Large intestine (tissue), 3 donors: ENCODE data around the gene UGT1A10. TPM values are rescaled to one million over a fixed set of nuclear protein-coding genes. Genes with fewer than 3 reads are reported as not detected.
"Not testable (repeated sequence)": the region's sequence is repeated elsewhere in the genome, so short reads cannot be mapped to it uniquely, and the experiment has no call there.

Experiments used
- DNase-seq, 2 donors: peaks; one replicate each; pipeline versions ENCODE4 v3.0.0 to v3.0.0-alpha.2; 2013
- H3K27ac ChIP-seq: one replicate; pipeline ENCODE4 v1.5.1; 2013; ENCODE audit warnings: low read length
- H3K27me3 ChIP-seq: 2 replicates; pipeline ENCODE4 v1.6.1; 2013; ENCODE audit warnings: low read length; ENCODE audit not compliant: control insufficient read depth, insufficient read depth
- H3K36me3 ChIP-seq: 2 replicates; pipeline ENCODE4 v1.6.1; 2013; ENCODE audit warnings: low read length; ENCODE audit not compliant: control insufficient read depth, insufficient read depth
- H3K4me1 ChIP-seq: one replicate; pipeline ENCODE4 v1.6.1; 2013; ENCODE audit warnings: low read length; ENCODE audit not compliant: control insufficient read depth, insufficient read depth
- H3K4me3 ChIP-seq: one replicate; pipeline ENCODE4 v1.5.1; 2013; ENCODE audit warnings: low read length
- H3K9me3 ChIP-seq: one replicate; pipeline ENCODE4 v1.6.1; 2013; ENCODE audit warnings: mild to moderate bottlenecking, low read depth, low read length, moderate library complexity; ENCODE audit not compliant: control insufficient read depth
- WGBS: methylation state at CpG from one replicate; pipeline ENCODE4 v1.1.5; 2013; ENCODE audit warnings: low lambda C conversion rate; ENCODE audit not compliant: insufficient coverage; 5-methylcytosine and 5-hydroxymethylcytosine counted together
- polyA plus RNA-seq: library from polyadenylated mRNA; unstranded; fragments of 120-200 nt; gene quantifications from one replicate; pipeline ENCODE4 v1.2.1, GENCODE V29; 2013

UGT1A10 gene
- polyA plus RNA-seq, 1 donor = 0.06 TPM

- H3K36me3 ChIP-seq = no peaks in the 10 kb centered on the region
- H3K4me1 ChIP-seq = no peaks in the 10 kb centered on the region
- no CpG with 5 or more reads among the region's 4 CpGs for WGBS
- no peaks in the 10 kb centered on the region for H3K9me3 ChIP-seq
- H3K4me3 ChIP-seq = no peak overlapping the region
- no peak overlapping the region for H3K27ac ChIP-seq
- H3K27me3 ChIP-seq = no peaks in the 10 kb centered on the region
- DNase-seq = no peak
Measured at GRCh38 chr2:233690444-233690843, 54.2 kb downstream of the UGT1A10 start.

GRCh38 chr2:233691443-233692433 lies 55.5 kb downstream of the UGT1A10 start:
- Histone ChIP-seq H3K36me3 (no peaks in the 10 kb centered on the region), H3K27ac (no peak overlapping the region)
- no peak for DNase-seq

GRCh38 chr2:233692648-233693047 lies 56.4 kb downstream of the UGT1A10 start, which contains the start of gene UGT1A6:
Gene UGT1A6, plus strand, starts transcription at chr2:233692890. Its CDS starts 115 bp downstream, at chr2:233693005.
- no peak for DNase-seq
- H3K9me3 ChIP-seq = no peaks in the 10 kb centered on the region
- H3K27ac ChIP-seq = no peak within 1 kb of the TSS
- no peaks in the 10 kb centered on the region for H3K27me3 ChIP-seq
- no peak within 1 kb of the TSS for H3K4me3 ChIP-seq
- H3K36me3 ChIP-seq = no peaks in the 10 kb centered on the region
- no peaks in the 10 kb centered on the region for H3K4me1 ChIP-seq
- WGBS = 20% methylated on average over 1 of the region's 4 CpGs

More at GRCh38 chr2:233691443-233692433, 55.5 kb downstream of the UGT1A10 start:
- 83% methylated on average over 2 of the region's 11 CpGs for WGBS
- H3K9me3 ChIP-seq = no peaks in the 10 kb centered on the region
- H3K4me3 ChIP-seq = no peak overlapping the region
- H3K4me1 ChIP-seq = no peaks in the 10 kb centered on the region
- no peaks in the 10 kb centered on the region for H3K27me3 ChIP-seq

- WGBS = no CpG with 5 or more reads among the region's 6 CpGs
- H3K27ac ChIP-seq = no peak overlapping the region
Measured at GRCh38 chr2:233693963-233694362, 57.7 kb downstream of the UGT1A10 start.

GRCh38 chr2:233698740-233699139 lies 62.5 kb downstream of the UGT1A10 start:
- WGBS = no CpG with 5 or more reads among the region's 4 CpGs
- H3K36me3 ChIP-seq = no peaks in the 10 kb centered on the region
- no peak overlapping the region for H3K27ac ChIP-seq
- H3K4me3 ChIP-seq = no peak overlapping the region
- H3K27me3 ChIP-seq = no peaks in the 10 kb centered on the region
- H3K4me1 ChIP-seq = no peaks in the 10 kb centered on the region
- H3K9me3 ChIP-seq = no peaks in the 10 kb centered on the region
- DNase-seq = no peak

More at GRCh38 chr2:233693963-233694362, 57.7 kb downstream of the UGT1A10 start:
- no peak for DNase-seq
- Histone ChIP-seq H3K36me3 (no peaks in the 10 kb centered on the region), H3K9me3 (no peaks in the 10 kb centered on the region), H3K4me1 (no peaks in the 10 kb centered on the region), H3K4me3 (no peak overlapping the region), H3K27me3 (no peaks in the 10 kb centered on the region)

- Histone ChIP-seq H3K27me3 (no peaks in the 10 kb centered on the region), H3K4me1 (no peaks in the 10 kb centered on the region), H3K4me3 (no peak overlapping the region), H3K36me3 (no peaks in the 10 kb centered on the region), H3K27ac (no peak overlapping the region), H3K9me3 (no peaks in the 10 kb centered on the region)
- no peak for DNase-seq
- no CpG with 5 or more reads among the region's 8 CpGs for WGBS
Measured at GRCh38 chr2:233699424-233700027, 63.3 kb downstream of the UGT1A10 start.

GRCh38 chr2:233700028-233700635 lies 63.9 kb downstream of the UGT1A10 start:
- WGBS = no CpG with 5 or more reads among the region's 1 CpG
- no peak for DNase-seq
- H3K9me3 ChIP-seq = no peaks in the 10 kb centered on the region
- no peaks in the 10 kb centered on the region for H3K36me3 ChIP-seq
- H3K4me3 ChIP-seq = no peak overlapping the region
- H3K27me3 ChIP-seq = no peaks in the 10 kb centered on the region
- H3K27ac ChIP-seq = no peak overlapping the region
- H3K4me1 ChIP-seq = no peaks in the 10 kb centered on the region

GRCh38 chr2:233700842-233701241 lies 64.6 kb downstream of the UGT1A10 start:
- H3K9me3 ChIP-seq, H3K27me3 ChIP-seq, DNase-seq, H3K36me3 ChIP-seq, H3K27ac ChIP-seq, H3K4me3 ChIP-seq, H3K4me1 ChIP-seq: not testable (repeated sequence)
- no CpG with 5 or more reads among the region's 5 CpGs for WGBS

- H3K4me1 ChIP-seq = peaks cover 10% of the 10 kb centered on the region
- no peak overlapping the region for H3K27ac ChIP-seq
- H3K27me3 ChIP-seq = no peaks in the 10 kb centered on the region
- DNase-seq = no peak
- H3K4me3 ChIP-seq = no peak overlapping the region
- H3K9me3 ChIP-seq = no peaks in the 10 kb centered on the region
- no peaks in the 10 kb centered on the region for H3K36me3 ChIP-seq
- WGBS = 30% methylated on average over 3 of the region's 3 CpGs
Measured at GRCh38 chr2:233702238-233702637, 66.0 kb downstream of the UGT1A10 start.

GRCh38 chr2:233705911-233706506 lies 69.8 kb downstream of the UGT1A10 start:
- Histone ChIP-seq H3K27me3 (no peaks in the 10 kb centered on the region), H3K27ac (no peak overlapping the region), H3K9me3 (no peaks in the 10 kb centered on the region), H3K4me3 (no peak overlapping the region), H3K36me3 (no peaks in the 10 kb centered on the region), H3K4me1 (peaks cover 10% of the 10 kb centered on the region)
- WGBS = no CpG with 5 or more reads among the region's 4 CpGs
- DNase-seq = peak in 1 of 2 donors; percentile 39
